Ovary (tissue), 9 donors: ENCODE measurements around the gene RAF1. TPM values are rescaled to one million over a fixed set of nuclear protein-coding genes. Genes with fewer than 3 reads are reported as not detected.

Experiments
- DNase-seq, 5 donors: peaks; one replicate each; pipeline ENCODE4 v3.0.0-alpha.2; 2019 to 2020
- H3K27ac ChIP-seq, 2 donors: fragments of 200-600 bp; one replicate each; pipeline versions ENCODE4 v1.5.1 to v1.8.0; 2019 to 2022
- H3K27me3 ChIP-seq: fragments of 200-600 bp; one replicate; pipeline ENCODE4 v1.8.0; 2022
- H3K36me3 ChIP-seq: fragments of 200-600 bp; sonication (generic); one replicate; pipeline ENCODE4 v1.5.1; 2019
- H3K4me1 ChIP-seq: one replicate; pipeline ENCODE4 v1.8.1; 2013; ENCODE audit warnings: mild to moderate bottlenecking, moderate library complexity; ENCODE audit not compliant: insufficient read depth
- H3K4me3 ChIP-seq: fragments of 200-600 bp; sonication (generic); one replicate; pipeline ENCODE4 v1.5.1; 2017
- H3K9me3 ChIP-seq, 2 donors: fragments of 200-600 bp in 1 of 2; sonication (generic) in 1 of 2; one replicate each; pipeline versions ENCODE4 v1.5.1 to v1.8.1; 2013 to 2019; ENCODE audit warnings: mild to moderate bottlenecking in 1 of 2, moderate library complexity in 1 of 2
- CTCF ChIP-seq, 3 donors: fragments of 450-650 bp in 2 of 3; fragments of 200-600 bp in 1 of 3; IDR thresholded peaks; one replicate each; pipeline versions ENCODE4 v1.5.1 to v1.8.0; 2016 to 2022; ENCODE audit warnings: antibody characterized with exemption in 3 of 3, mild to moderate bottlenecking in 1 of 3
- EP300 ChIP-seq: sonication (generic); formaldehyde crosslinking; IDR thresholded peaks from one replicate; pipeline ENCODE4 v1.6.1; 2017; ENCODE audit warnings: antibody characterized with exemption
- POLR2A ChIP-seq: fragments of 450-650 bp; IDR thresholded peaks from one replicate; pipeline ENCODE4 v1.6.1; 2017; ENCODE audit warnings: antibody characterized with exemption, mild to moderate bottlenecking, moderate library complexity
- WGBS, 3 donors: extraction: QIAGEN DNeasy Blood & Tissue Kit in 1 of 3; methylation state at CpG; one replicate each; pipeline versions ENCODE4 v1.1.5 to v1.1.7; 2013 to 2017; 5-methylcytosine and 5-hydroxymethylcytosine counted together
- intact Hi-C, 4 donors: fragments of 100-400 bp; cut with DNase I; formaldehyde crosslinking; loops; one replicate each; pipeline versions ENCODE4 v1.11.0 to v1.15.1; 2022 to 2023
- polyA plus RNA-seq, 2 donors: library from polyadenylated mRNA; stranded (reverse); fragments of 200-250 nt in 1 of 2; fragments of 350-450 nt in 1 of 2; fragmentation: Illumina TruSeq in 1 of 2; extraction: RNeasy Lipid Tissue Mini Kit (QIAGEN cat#74804) in 1 of 2; gene quantifications; one replicate each; pipeline ENCODE4 v1.2.3, GENCODE V29; 2013 to 2014
- total RNA-seq, 7 donors: library from RNA; depleted of rRNA in 2 of 7; stranded (reverse); fragments of >200 nt in 2 of 7; fragmentation: NEBNext Ultra II Directional in 3 of 7; extraction: Animal tissue kit (Norgen Biotek cat#: 25700) in 3 of 7; gene quantifications; one replicate each; pipeline versions ENCODE4 v1.1.0 to v1.2.4, GENCODE V29; 2016 to 2023
- donor health status: DM: no; HTN: no; CAD: no; lungs with moderate emphysema.
- donor health status: DM: no; HTN: no; CAD: no.
- donor health status: Bipolar disorder and iron deficiency.
- donor health status: DM: yes; HTN: yes; CAD: no.
- donor health status: DM: no; HTN: no; CAD: no.
- donor health status: DM: yes; HTN: yes; CAD: no.

Gene RAF1
- total and polyA plus RNA-seq, 9 donors = 62.1 to 106 (median 78.8) TPM

DNA sequence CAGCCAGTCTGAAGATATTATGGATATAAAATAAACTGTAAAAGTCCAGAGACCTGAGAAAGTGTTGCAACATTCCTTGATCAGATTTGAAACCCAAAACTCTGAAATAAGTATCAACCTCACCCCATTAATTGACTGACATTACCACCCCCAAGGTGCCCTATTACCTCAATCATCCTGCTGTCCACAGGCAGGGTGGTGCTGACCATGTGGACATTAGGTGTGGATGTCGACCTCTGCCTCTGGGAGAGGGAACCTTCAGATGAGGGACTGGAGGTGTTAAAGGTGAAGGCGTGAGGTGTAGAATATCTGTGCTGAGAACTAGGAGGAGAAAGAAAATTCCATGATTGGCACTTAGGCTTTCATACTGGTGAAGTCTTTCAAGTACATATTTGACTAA is 59.9 kb downstream of the RAF1 start:
- Histone ChIP-seq H3K4me1 (no peaks in the 10 kb centered on the region), H3K27ac (no peak overlapping the region), H3K27me3 (no peaks in the 10 kb centered on the region), H3K36me3 (no peaks in the 10 kb centered on the region), H3K9me3 (no peaks in the 10 kb centered on the region), H3K4me3 (no peak overlapping the region)
- no peak for DNase-seq
- WGBS, 3 donors = 84 to 87% (median 85%) methylated on average over 2 of the region's 2 CpGs
- TF ChIP-seq CTCF (IDR thresholded peaks at IDR 0.05) (no peak), POLR2A (no peak), EP300 (no peak)
- intact Hi-C loops = no loop called here

DNA sequence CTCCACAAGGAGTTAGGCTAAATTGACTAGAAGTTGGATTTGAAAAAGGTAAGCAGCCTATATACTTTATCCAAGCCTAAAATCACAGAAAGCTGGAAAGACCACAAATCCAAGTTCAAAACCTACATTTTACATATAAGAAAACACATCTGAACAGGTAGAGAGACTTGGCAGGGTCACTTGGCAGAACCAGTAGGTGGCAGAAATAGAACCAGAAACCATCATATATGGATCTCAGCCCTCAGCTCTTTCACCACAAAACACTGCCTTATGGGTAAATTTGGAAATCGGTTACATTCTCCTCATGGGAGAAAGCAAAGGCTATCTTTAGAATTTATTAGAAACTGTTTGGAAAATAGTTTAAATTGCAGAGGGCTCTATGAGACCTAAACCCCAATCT is 62.8 kb downstream of the RAF1 start:
- DNase-seq = no peak
- no peak overlapping the region for H3K27ac ChIP-seq
- intact Hi-C loops = no loop called here
- no peaks in the 10 kb centered on the region for H3K4me1 ChIP-seq
- H3K36me3 ChIP-seq = no peaks in the 10 kb centered on the region
- H3K4me3 ChIP-seq = no peak overlapping the region
- WGBS, 3 donors = 51 to 66% (median 66%) methylated on average over 1 of the region's 1 CpG
- no peaks in the 10 kb centered on the region for H3K27me3 ChIP-seq
- no peaks in the 10 kb centered on the region for H3K9me3 ChIP-seq
- TF ChIP-seq EP300 (no peak), POLR2A (no peak), CTCF (IDR thresholded peaks at IDR 0.05) (no peak)

GRCh38 chr3:12598890-12599289 is 65.0 kb downstream of the RAF1 start:
- TF ChIP-seq EP300 (no peak), POLR2A (no peak), CTCF (IDR thresholded peaks at IDR 0.05) (no peak)
- H3K4me3 ChIP-seq = no peak overlapping the region
- no peaks in the 10 kb centered on the region for H3K9me3 ChIP-seq
- H3K27ac ChIP-seq = no peak overlapping the region
- intact Hi-C loops = no loop called here
- H3K27me3 ChIP-seq = no peaks in the 10 kb centered on the region
- no peaks in the 10 kb centered on the region for H3K36me3 ChIP-seq
- no peaks in the 10 kb centered on the region for H3K4me1 ChIP-seq
- DNase-seq = no peak

GRCh38 chr3:12593473-12593872 is 70.4 kb downstream of the RAF1 start:
- no peaks in the 10 kb centered on the region for H3K27me3 ChIP-seq
- H3K36me3 ChIP-seq = no peaks in the 10 kb centered on the region
- intact Hi-C loops = no loop called here
- WGBS, 3 donors = 79 to 83% (median 79%) methylated on average over 3 of the region's 3 CpGs
- DNase-seq = no peak
- H3K9me3 ChIP-seq = no peaks in the 10 kb centered on the region
- H3K4me3 ChIP-seq = no peak overlapping the region
- no peak for TF ChIP-seq EP300
- TF ChIP-seq CTCF (IDR thresholded peaks at IDR 0.05) = no peak
- TF ChIP-seq POLR2A = no peak
- H3K4me1 ChIP-seq = no peaks in the 10 kb centered on the region
- peak overlapping the region in 1 of 2 donors; percentile 24 for H3K27ac ChIP-seq
